Ishikawa (cell line): ENCODE results near the gene LRRC49.

Source experiments
- CEBPB ChIP-seq: IDR thresholded peaks from 2 replicates; pipeline ENCODE4 v1.6.1; 2012
- CREB1 ChIP-seq: IDR thresholded peaks from 2 replicates; pipeline ENCODE4 v1.6.1; 2012; ENCODE audit warnings: low read depth
- EGR1 ChIP-seq: IDR thresholded peaks from 2 replicates; pipeline ENCODE4 v1.6.1; 2012
- EP300 ChIP-seq: IDR thresholded peaks from 2 replicates; pipeline ENCODE4 v1.6.1; 2012; ENCODE audit warnings: borderline replicate concordance
- FOXM1 ChIP-seq: IDR thresholded peaks from 2 replicates; pipeline ENCODE4 v1.6.1; 2012; ENCODE audit warnings: low read depth, borderline replicate concordance
- NFIC ChIP-seq: IDR thresholded peaks from 2 replicates; pipeline ENCODE4 v1.6.1; 2012
- RAD21 ChIP-seq: IDR thresholded peaks from 2 replicates; pipeline ENCODE4 v1.6.1; 2012; ENCODE audit warnings: low read depth
- TAF1 ChIP-seq: IDR thresholded peaks from 2 replicates; pipeline ENCODE4 v1.6.1; 2012; ENCODE audit warnings: low read depth, mild to moderate bottlenecking
- TCF12 ChIP-seq: IDR thresholded peaks from 2 replicates; pipeline ENCODE4 v1.6.1; 2012; ENCODE audit warnings: low read depth
- TEAD4 ChIP-seq: IDR thresholded peaks from 2 replicates; pipeline ENCODE4 v1.6.1; 2012
- YY1 ChIP-seq: IDR thresholded peaks from 2 replicates; pipeline ENCODE4 v1.6.1; 2012; ENCODE audit warnings: low read depth
- TF ChIP-seq, protein P1 (sequence below): IDR thresholded peaks from 2 replicates; pipeline ENCODE4 v1.6.1; 2012; ENCODE audit warnings: low read depth, mild to moderate bottlenecking
- TF ChIP-seq, protein P2 (sequence below): IDR thresholded peaks from 2 replicates; pipeline ENCODE4 v1.6.1; 2012

DNA sequence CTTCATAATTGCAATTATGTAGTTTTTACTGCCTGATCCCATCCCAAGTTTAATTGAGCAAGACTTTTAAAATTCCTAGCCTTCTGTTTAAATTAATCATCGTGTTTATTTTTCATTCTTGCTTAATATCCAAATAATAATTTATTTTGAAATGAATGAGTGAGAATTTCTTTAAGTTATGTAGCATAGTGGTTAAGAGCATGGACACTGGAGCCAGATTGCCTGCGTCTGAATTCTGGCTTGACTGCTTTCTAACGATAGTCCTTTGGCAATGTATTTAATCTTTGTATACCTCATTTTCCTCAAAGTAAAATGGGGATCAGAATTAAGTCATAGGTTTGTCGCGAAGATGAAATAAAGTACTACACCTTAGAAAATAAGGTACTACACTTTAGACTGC is 71.4 kb downstream of the LRRC49 start:
- TF ChIP-seq, protein P1, sequence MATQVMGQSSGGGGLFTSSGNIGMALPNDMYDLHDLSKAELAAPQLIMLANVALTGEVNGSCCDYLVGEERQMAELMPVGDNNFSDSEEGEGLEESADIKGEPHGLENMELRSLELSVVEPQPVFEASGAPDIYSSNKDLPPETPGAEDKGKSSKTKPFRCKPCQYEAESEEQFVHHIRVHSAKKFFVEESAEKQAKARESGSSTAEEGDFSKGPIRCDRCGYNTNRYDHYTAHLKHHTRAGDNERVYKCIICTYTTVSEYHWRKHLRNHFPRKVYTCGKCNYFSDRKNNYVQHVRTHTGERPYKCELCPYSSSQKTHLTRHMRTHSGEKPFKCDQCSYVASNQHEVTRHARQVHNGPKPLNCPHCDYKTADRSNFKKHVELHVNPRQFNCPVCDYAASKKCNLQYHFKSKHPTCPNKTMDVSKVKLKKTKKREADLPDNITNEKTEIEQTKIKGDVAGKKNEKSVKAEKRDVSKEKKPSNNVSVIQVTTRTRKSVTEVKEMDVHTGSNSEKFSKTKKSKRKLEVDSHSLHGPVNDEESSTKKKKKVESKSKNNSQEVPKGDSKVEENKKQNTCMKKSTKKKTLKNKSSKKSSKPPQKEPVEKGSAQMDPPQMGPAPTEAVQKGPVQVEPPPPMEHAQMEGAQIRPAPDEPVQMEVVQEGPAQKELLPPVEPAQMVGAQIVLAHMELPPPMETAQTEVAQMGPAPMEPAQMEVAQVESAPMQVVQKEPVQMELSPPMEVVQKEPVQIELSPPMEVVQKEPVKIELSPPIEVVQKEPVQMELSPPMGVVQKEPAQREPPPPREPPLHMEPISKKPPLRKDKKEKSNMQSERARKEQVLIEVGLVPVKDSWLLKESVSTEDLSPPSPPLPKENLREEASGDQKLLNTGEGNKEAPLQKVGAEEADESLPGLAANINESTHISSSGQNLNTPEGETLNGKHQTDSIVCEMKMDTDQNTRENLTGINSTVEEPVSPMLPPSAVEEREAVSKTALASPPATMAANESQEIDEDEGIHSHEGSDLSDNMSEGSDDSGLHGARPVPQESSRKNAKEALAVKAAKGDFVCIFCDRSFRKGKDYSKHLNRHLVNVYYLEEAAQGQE, result no peak
- TF ChIP-seq YY1 (no peak), TAF1 (no peak), RAD21 (no peak), CEBPB (no peak), FOXM1 (no peak), CREB1 (no peak), EP300 (no peak), TEAD4 (no peak), EGR1 (no peak), TCF12 (no peak), NFIC (no peak)
- TF ChIP-seq, protein P2, sequence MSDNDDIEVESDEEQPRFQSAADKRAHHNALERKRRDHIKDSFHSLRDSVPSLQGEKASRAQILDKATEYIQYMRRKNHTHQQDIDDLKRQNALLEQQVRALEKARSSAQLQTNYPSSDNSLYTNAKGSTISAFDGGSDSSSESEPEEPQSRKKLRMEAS, result no peak
